IMR-90 (cell line): ENCODE results near the gene PI4KA. TPM values are rescaled to one million over a fixed set of nuclear protein-coding genes. Genes with fewer than 3 reads are reported as not detected.

Source experiments
- ATAC-seq: fragments of 200-7000 bp; cut with Tn5 transposase; 2 replicates; pipeline ENCODE4 v1.9.1; 2020; ENCODE audit warnings: low read depth, mild to moderate bottlenecking, moderate library complexity
- BruUV-seq: library from RNA; stranded (reverse); fragments of 400-500 nt; replicated peaks from 2 replicates; lab custom pipeline; 2021; lab: Mats Ljungman, UMichigan
- CTCF ChIA-PET: fragments of 300-600 bp; formaldehyde crosslinking; extraction: SDS; loops from one replicate; lab custom pipeline; 2021; ENCODE audit warnings: antibody characterized with exemption; lab: Yijun Ruan, JAX
- POLR2A ChIA-PET: fragments of 300-600 bp; sonication (Branson Sonifier 250); formaldehyde crosslinking; loops from one replicate; lab custom pipeline; 2022; ENCODE audit warnings: antibody characterized with exemption; ENCODE audit not compliant: unreplicated experiment; lab: Charles Lee
- DNase-seq: peaks from one replicate; pipeline ENCODE4 v3.0.0; 2013
- H2AFZ ChIP-seq: replicated peaks from 2 replicates; pipeline ENCODE3; 2013; ENCODE audit warnings: low read length, mild to moderate bottlenecking; ENCODE audit not compliant: poor library complexity
- H2AK5ac ChIP-seq: 2 replicates; pipeline ENCODE4 v1.6.1; 2013; ENCODE audit warnings: low read depth, low read length, inconsistent platforms
- H2AK9ac ChIP-seq: replicated peaks from 2 replicates; pipeline ENCODE3; 2013; ENCODE audit warnings: mild to moderate bottlenecking, low read depth, low read length, moderate library complexity; ENCODE audit not compliant: poor library complexity
- H2BK120ac ChIP-seq: 2 replicates; pipeline ENCODE4 v1.6.1; 2013; ENCODE audit warnings: low read depth, low read length, inconsistent platforms
- H2BK15ac ChIP-seq: 3 replicates; pipeline ENCODE4 v1.6.1; 2013; ENCODE audit warnings: low read depth, low read length, inconsistent platforms
- H2BK20ac ChIP-seq: 2 replicates; pipeline ENCODE4 v1.6.1; 2013; ENCODE audit warnings: low read depth, mild to moderate bottlenecking, inconsistent platforms, low read length, moderate library complexity
- H2BK5ac ChIP-seq: 2 replicates; pipeline ENCODE4 v1.6.1; 2013; ENCODE audit warnings: mild to moderate bottlenecking, low read depth, low read length, inconsistent platforms; ENCODE audit not compliant: poor library complexity, severe bottlenecking
- H3K14ac ChIP-seq: replicated peaks from 2 replicates; pipeline ENCODE4 v1.6.1; 2013; ENCODE audit warnings: low read depth, low read length, inconsistent platforms
- H3K18ac ChIP-seq: 2 replicates; pipeline ENCODE4 v1.6.1; 2013; ENCODE audit warnings: low read depth, low read length, control low read depth
- H3K23ac ChIP-seq: 2 replicates; pipeline ENCODE4 v1.6.1; 2013; ENCODE audit warnings: low read depth, low read length, inconsistent platforms
- H3K27ac ChIP-seq: 2 replicates; pipeline ENCODE4 v1.5.1; 2013; ENCODE audit warnings: mild to moderate bottlenecking, control low read depth, low read length; ENCODE audit not compliant: insufficient read depth
- H3K27me3 ChIP-seq: 2 replicates; pipeline ENCODE4 v1.6.1; 2013; ENCODE audit warnings: low read length; ENCODE audit not compliant: control insufficient read depth, insufficient read depth
- H3K36me3 ChIP-seq: 2 replicates; pipeline ENCODE4 v1.6.1; 2013; ENCODE audit warnings: low read length, mixed read lengths; ENCODE audit not compliant: control insufficient read depth, insufficient read depth
- H3K4ac ChIP-seq: 2 replicates; pipeline ENCODE4 v1.6.1; 2013; ENCODE audit warnings: low read depth, low read length, inconsistent platforms
- H3K4me1 ChIP-seq: 2 replicates; pipeline ENCODE4 v1.6.1; 2013; ENCODE audit warnings: low read length, mixed read lengths; ENCODE audit not compliant: control insufficient read depth, insufficient read depth
- H3K4me2 ChIP-seq: 2 replicates; pipeline ENCODE4 v1.6.1; 2013; ENCODE audit warnings: low read depth, mild to moderate bottlenecking, control low read depth, low read length, moderate library complexity
- H3K4me3 ChIP-seq: 2 replicates; pipeline ENCODE4 v1.5.1; 2013; ENCODE audit warnings: low read depth, mild to moderate bottlenecking, control low read depth, low read length, moderate library complexity; ENCODE audit not compliant: insufficient read depth
- H3K56ac ChIP-seq: 2 replicates; pipeline ENCODE4 v1.6.1; 2013; ENCODE audit warnings: low read length, inconsistent platforms; ENCODE audit not compliant: insufficient read depth; ENCODE audit errors: extremely low read depth
- H3K79me1 ChIP-seq, 2 experiments: 2 replicates each; pipeline ENCODE4 v1.6.1; 2013; ENCODE audit warnings: low read length in 2 of 2, inconsistent platforms in 1 of 2, low read depth in 1 of 2
- H3K9ac ChIP-seq: 2 replicates; pipeline ENCODE4 v1.6.1; 2013; ENCODE audit warnings: low read depth, low read length, control low read depth
- H3K9me1 ChIP-seq: 2 replicates; pipeline ENCODE4 v1.6.1; 2013; ENCODE audit warnings: low read length, inconsistent platforms; ENCODE audit not compliant: insufficient read depth
- H3K9me3 ChIP-seq: 2 replicates; pipeline ENCODE4 v1.6.1; 2013; ENCODE audit warnings: low read length; ENCODE audit not compliant: control insufficient read depth, insufficient read depth
- H4K20me1 ChIP-seq: 2 replicates; pipeline ENCODE4 v1.6.1; 2013; ENCODE audit warnings: low read length, inconsistent platforms; ENCODE audit not compliant: insufficient read depth
- H4K5ac ChIP-seq: 2 replicates; pipeline ENCODE4 v1.6.1; 2013; ENCODE audit warnings: mild to moderate bottlenecking, low read depth, low read length, control low read depth
- H4K8ac ChIP-seq, 2 experiments: 2 replicates each; pipeline ENCODE4 v1.6.1; 2013; ENCODE audit warnings: low read depth in 2 of 2, low read length in 2 of 2, control low read depth in 1 of 2, inconsistent platforms in 1 of 2
- H4K91ac ChIP-seq: 2 replicates; pipeline ENCODE4 v1.6.1; 2013; ENCODE audit warnings: low read depth, low read length, inconsistent platforms; ENCODE audit not compliant: insufficient read depth
- CEBPB ChIP-seq: IDR thresholded peaks from 2 replicates; pipeline ENCODE4 v1.6.1; 2012; ENCODE audit warnings: low read depth, low read length, improper control_type of control experiment
- CTCF ChIP-seq: conservative IDR thresholded peaks from 2 replicates; pipeline ENCODE4 v1.5.1; 2012; ENCODE audit warnings: mild to moderate bottlenecking, low read depth, low read length, improper control_type of control experiment
- ELK1 ChIP-seq: fragments of 150-350 bp; IDR thresholded peaks from 2 replicates; pipeline ENCODE4 v1.6.1; 2016; ENCODE audit warnings: low read depth, mild to moderate bottlenecking, low read length, moderate library complexity, borderline replicate concordance
- MAFK ChIP-seq: IDR thresholded peaks from 2 replicates; pipeline ENCODE4 v1.6.1; 2012; ENCODE audit warnings: low read depth, low read length, improper control_type of control experiment
- MXI1 ChIP-seq: IDR thresholded peaks from 2 replicates; pipeline ENCODE4 v1.6.1; 2012; ENCODE audit warnings: low read depth, mild to moderate bottlenecking, low read length, moderate library complexity, borderline replicate concordance
- NFE2L2 ChIP-seq: fragments of 150-350 bp; IDR thresholded peaks from 2 replicates; pipeline ENCODE4 v1.6.1; 2016; ENCODE audit warnings: low read depth, mild to moderate bottlenecking, low read length
- RAD21 ChIP-seq: IDR thresholded peaks from 2 replicates; pipeline ENCODE4 v1.6.1; 2012; ENCODE audit warnings: low read length, improper control_type of control experiment
- RCOR1 ChIP-seq: IDR thresholded peaks from 2 replicates; pipeline ENCODE4 v1.6.1; 2012; ENCODE audit warnings: mild to moderate bottlenecking, low read length, improper control_type of control experiment; ENCODE audit not compliant: insufficient replicate concordance
- SMC3 ChIP-seq: fragments of 150-350 bp; IDR thresholded peaks from 2 replicates; pipeline ENCODE4 v1.6.1; 2016; ENCODE audit warnings: low read depth, mild to moderate bottlenecking, antibody characterized with exemption, low read length, moderate library complexity
- WGBS, 2 experiments: methylation state at CpG; one replicate each; pipeline versions ENCODE4 v1.1.5 to v1.1.7; 2013; ENCODE audit warnings: missing lambda C conversion rate in 2 of 2; ENCODE audit not compliant: insufficient read length in 1 of 2; ENCODE audit errors: extremely low coverage in 2 of 2; 5-methylcytosine and 5-hydroxymethylcytosine counted together
- dilution Hi-C: fragments of 300-500 bp; cut with HindIII; formaldehyde crosslinking; loops from one replicate; pipeline ENCODE4 v1.14.3; 2018; ENCODE audit warnings: low sequenced_read_pairs; ENCODE audit not compliant: unreplicated experiment
- in situ Hi-C: fragments of 300-500 bp; cut with MboI; formaldehyde crosslinking; loops from 3 replicates; pipeline ENCODE4 v1.14.3; 2019; ENCODE audit warnings: low sequenced_read_pairs, inconsistent platforms, mixed read lengths
- intact Hi-C: fragments of 100-400 bp; cut with micrococcal nuclease; formaldehyde crosslinking; loops from 2 replicates; pipeline ENCODE4 v1.10.0; 2022
- polyA plus RNA-seq, 3 experiments: library from polyadenylated mRNA; depleted of rRNA; stranded (reverse); fragments of >200 nt; gene quantifications; 2 replicates each; pipeline ENCODE4 v1.2.3, GENCODE V29; 2012; ENCODE audit warnings: low replicate concordance in 1 of 3
- total RNA-seq: library from RNA; depleted of rRNA; stranded (reverse); fragments of >200 nt; gene quantifications from 2 replicates; pipeline ENCODE4 v1.2.3, GENCODE V29; 2012

Gene PI4KA
- total and polyA plus RNA-seq, 2 of the 4 experiments (the other 2 are of a cell fraction): 16.8 to 35.5 TPM

GRCh38 chr22:20890975-20891374 is 32.4 kb upstream of the PI4KA start:
- CTCF ChIA-PET: interaction anchor here (0.7 kb wide), 1 partner anchor 26 kb away, joined by 4 read pairs; no protein-coding TSS in a partner anchor
- H2BK20ac ChIP-seq: no peak overlapping the region
- intact Hi-C loops: no loop called here
- no peak overlapping the region for H4K5ac ChIP-seq
- no CpG with 5 or more reads among the region's 6 CpGs for WGBS, 2 experiments
- no peaks in the 10 kb centered on the region; the same call in 1 of the 2 replicates for H3K9me1 ChIP-seq
- H2BK120ac ChIP-seq: no peak overlapping the region
- ATAC-seq (no peak), DNase-seq (no peak)
- no peak overlapping the region for H4K8ac ChIP-seq
- H3K27ac ChIP-seq: no peak overlapping the region
- no peak overlapping the region for H2BK15ac ChIP-seq
- H3K56ac ChIP-seq: no peak overlapping the region
- no peak overlapping the region for H3K23ac ChIP-seq
- H3K9ac ChIP-seq: no peak overlapping the region
- H2AK9ac ChIP-seq: no peak overlapping the region
- no peak overlapping the region for H2AK5ac ChIP-seq
- in situ Hi-C loops: no loop called here
- H3K4me1 ChIP-seq: no peaks in the 10 kb centered on the region; the same call in 1 of the 2 replicates
- TF ChIP-seq CEBPB (no peak), RCOR1 (no peak), ELK1 (no peak), MAFK (no peak), NFE2L2 (no peak), RAD21 (no peak), SMC3 (no peak), MXI1 (no peak), CTCF (no peak)
- no peak overlapping the region for H3K18ac ChIP-seq
- no peak overlapping the region for H3K4me3 ChIP-seq
- dilution Hi-C loops: no loop called here
- H3K9me3 ChIP-seq: no peaks in the 10 kb centered on the region
- 0 out of 2 replicates have a peak, but pooled peaks cover under 1% of the 10 kb centered on the region for H4K20me1 ChIP-seq
- H2BK5ac ChIP-seq: no peak overlapping the region
- POLR2A ChIA-PET: no interaction called here
- no peak overlapping the region for H2AFZ ChIP-seq
- no peak overlapping the region for H4K91ac ChIP-seq
- H3K14ac ChIP-seq: no peak overlapping the region
- H3K27me3 ChIP-seq: no peaks in the 10 kb centered on the region
- no peaks in the 10 kb centered on the region for H3K79me1 ChIP-seq
- BruUV-seq: no TSS peak
- peaks cover 16% of the 10 kb centered on the region for H3K36me3 ChIP-seq
- no peak overlapping the region for H3K4me2 ChIP-seq
- H3K4ac ChIP-seq: no peak overlapping the region
